ENCODE data around the gene CDK2. TPM values are rescaled to one million over a fixed set of nuclear protein-coding genes. Genes with fewer than 3 reads are reported as not detected.

CDK2 gene
- total and polyA plus RNA-seq, 4 donors, result 5.1 to 22.6 (median 8.0) TPM

DNA sequence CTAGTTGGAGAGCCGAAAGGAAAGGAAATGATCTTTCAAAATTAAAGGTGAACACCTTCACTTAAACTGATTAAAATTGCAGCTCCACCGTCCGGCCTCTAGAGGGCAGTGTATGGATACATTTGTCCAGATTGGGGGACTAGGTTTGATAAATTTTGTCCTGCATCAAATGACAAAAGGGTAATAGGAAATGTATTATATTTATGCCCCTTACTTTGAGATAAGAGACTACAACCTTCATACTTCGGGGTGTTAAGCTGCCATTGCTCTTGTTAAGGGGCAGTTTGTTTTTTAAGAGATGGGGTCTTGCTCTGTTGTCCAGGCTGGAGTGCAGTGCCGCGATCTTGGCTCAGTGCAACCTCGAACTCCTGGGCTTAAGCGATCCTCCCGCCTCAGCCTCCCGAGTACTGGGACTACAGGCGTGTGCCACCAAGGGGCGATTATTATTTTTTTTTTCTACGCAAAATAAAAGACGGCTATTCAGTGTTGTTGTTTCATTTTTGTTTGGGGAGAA lies 29.6 kb downstream of the CDK2 start:
- 16% methylated on average over 14 of the region's 14 CpGs for WGBS
- Histone ChIP-seq H3K27ac (ENCODE audit: low read depth in 1 of 2, low read length in 2 of 2) (peak overlapping the region; percentile 82 to 89), H3K4me1 (ENCODE audit: control insufficient read depth in 4 of 4, insufficient read depth in 4 of 4, low read length in 3 of 4) (peaks cover 4 to 35% (median 26%) of the 10 kb centered on the region in 4 donors), H3K4me3 (ENCODE audit: low read depth in 1 of 3, low read length in 3 of 3) (peak overlapping the region; percentile 58 to 92 (median 87)), H3K36me3 (ENCODE audit: control insufficient read depth in 4 of 4, insufficient read depth in 3 of 4, low read depth in 1 of 4, low read length in 3 of 4) (peaks cover 11 to 27% (median 24%) of the 10 kb centered on the region in 4 donors), H3K9me3 (ENCODE audit: control insufficient read depth in 4 of 4, low read length in 3 of 4) (no peaks in the 10 kb centered on the region), H3K27me3 (ENCODE audit: control insufficient read depth in 4 of 4, insufficient read depth in 4 of 4, low read length in 3 of 4) (no peaks in the 10 kb centered on the region), H3K9ac (ENCODE audit: low read depth in 1 of 2, low read length in 2 of 2) (peak overlapping the region; percentile 15 to 66)
- DNase-seq (ENCODE audit: low spot score), result peak; percentile 67
- TF ChIP-seq, protein P1, sequence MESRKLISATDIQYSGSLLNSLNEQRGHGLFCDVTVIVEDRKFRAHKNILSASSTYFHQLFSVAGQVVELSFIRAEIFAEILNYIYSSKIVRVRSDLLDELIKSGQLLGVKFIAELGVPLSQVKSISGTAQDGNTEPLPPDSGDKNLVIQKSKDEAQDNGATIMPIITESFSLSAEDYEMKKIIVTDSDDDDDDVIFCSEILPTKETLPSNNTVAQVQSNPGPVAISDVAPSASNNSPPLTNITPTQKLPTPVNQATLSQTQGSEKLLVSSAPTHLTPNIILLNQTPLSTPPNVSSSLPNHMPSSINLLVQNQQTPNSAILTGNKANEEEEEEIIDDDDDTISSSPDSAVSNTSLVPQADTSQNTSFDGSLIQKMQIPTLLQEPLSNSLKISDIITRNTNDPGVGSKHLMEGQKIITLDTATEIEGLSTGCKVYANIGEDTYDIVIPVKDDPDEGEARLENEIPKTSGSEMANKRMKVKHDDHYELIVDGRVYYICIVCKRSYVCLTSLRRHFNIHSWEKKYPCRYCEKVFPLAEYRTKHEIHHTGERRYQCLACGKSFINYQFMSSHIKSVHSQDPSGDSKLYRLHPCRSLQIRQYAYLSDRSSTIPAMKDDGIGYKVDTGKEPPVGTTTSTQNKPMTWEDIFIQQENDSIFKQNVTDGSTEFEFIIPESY (IDR thresholded peaks at IDR 0.05), result no peak
- TF ChIP-seq GABPA (IDR thresholded peaks at IDR 0.05 in 1 of 2, conservative IDR thresholded peaks at IDR 0.05 in 1 of 2) (no peak), RAD21 (IDR thresholded peaks at IDR 0.05) (peak; percentile 90 to 91)
- TF ChIP-seq, protein P2, sequence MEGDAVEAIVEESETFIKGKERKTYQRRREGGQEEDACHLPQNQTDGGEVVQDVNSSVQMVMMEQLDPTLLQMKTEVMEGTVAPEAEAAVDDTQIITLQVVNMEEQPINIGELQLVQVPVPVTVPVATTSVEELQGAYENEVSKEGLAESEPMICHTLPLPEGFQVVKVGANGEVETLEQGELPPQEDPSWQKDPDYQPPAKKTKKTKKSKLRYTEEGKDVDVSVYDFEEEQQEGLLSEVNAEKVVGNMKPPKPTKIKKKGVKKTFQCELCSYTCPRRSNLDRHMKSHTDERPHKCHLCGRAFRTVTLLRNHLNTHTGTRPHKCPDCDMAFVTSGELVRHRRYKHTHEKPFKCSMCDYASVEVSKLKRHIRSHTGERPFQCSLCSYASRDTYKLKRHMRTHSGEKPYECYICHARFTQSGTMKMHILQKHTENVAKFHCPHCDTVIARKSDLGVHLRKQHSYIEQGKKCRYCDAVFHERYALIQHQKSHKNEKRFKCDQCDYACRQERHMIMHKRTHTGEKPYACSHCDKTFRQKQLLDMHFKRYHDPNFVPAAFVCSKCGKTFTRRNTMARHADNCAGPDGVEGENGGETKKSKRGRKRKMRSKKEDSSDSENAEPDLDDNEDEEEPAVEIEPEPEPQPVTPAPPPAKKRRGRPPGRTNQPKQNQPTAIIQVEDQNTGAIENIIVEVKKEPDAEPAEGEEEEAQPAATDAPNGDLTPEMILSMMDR (IDR thresholded peaks at IDR 0.05; ENCODE audit: low read depth, low read length, missing input control), result peak; percentile 92
- TF ChIP-seq, protein P3, sequence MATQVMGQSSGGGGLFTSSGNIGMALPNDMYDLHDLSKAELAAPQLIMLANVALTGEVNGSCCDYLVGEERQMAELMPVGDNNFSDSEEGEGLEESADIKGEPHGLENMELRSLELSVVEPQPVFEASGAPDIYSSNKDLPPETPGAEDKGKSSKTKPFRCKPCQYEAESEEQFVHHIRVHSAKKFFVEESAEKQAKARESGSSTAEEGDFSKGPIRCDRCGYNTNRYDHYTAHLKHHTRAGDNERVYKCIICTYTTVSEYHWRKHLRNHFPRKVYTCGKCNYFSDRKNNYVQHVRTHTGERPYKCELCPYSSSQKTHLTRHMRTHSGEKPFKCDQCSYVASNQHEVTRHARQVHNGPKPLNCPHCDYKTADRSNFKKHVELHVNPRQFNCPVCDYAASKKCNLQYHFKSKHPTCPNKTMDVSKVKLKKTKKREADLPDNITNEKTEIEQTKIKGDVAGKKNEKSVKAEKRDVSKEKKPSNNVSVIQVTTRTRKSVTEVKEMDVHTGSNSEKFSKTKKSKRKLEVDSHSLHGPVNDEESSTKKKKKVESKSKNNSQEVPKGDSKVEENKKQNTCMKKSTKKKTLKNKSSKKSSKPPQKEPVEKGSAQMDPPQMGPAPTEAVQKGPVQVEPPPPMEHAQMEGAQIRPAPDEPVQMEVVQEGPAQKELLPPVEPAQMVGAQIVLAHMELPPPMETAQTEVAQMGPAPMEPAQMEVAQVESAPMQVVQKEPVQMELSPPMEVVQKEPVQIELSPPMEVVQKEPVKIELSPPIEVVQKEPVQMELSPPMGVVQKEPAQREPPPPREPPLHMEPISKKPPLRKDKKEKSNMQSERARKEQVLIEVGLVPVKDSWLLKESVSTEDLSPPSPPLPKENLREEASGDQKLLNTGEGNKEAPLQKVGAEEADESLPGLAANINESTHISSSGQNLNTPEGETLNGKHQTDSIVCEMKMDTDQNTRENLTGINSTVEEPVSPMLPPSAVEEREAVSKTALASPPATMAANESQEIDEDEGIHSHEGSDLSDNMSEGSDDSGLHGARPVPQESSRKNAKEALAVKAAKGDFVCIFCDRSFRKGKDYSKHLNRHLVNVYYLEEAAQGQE (IDR thresholded peaks at IDR 0.05), result no peak

DNA sequence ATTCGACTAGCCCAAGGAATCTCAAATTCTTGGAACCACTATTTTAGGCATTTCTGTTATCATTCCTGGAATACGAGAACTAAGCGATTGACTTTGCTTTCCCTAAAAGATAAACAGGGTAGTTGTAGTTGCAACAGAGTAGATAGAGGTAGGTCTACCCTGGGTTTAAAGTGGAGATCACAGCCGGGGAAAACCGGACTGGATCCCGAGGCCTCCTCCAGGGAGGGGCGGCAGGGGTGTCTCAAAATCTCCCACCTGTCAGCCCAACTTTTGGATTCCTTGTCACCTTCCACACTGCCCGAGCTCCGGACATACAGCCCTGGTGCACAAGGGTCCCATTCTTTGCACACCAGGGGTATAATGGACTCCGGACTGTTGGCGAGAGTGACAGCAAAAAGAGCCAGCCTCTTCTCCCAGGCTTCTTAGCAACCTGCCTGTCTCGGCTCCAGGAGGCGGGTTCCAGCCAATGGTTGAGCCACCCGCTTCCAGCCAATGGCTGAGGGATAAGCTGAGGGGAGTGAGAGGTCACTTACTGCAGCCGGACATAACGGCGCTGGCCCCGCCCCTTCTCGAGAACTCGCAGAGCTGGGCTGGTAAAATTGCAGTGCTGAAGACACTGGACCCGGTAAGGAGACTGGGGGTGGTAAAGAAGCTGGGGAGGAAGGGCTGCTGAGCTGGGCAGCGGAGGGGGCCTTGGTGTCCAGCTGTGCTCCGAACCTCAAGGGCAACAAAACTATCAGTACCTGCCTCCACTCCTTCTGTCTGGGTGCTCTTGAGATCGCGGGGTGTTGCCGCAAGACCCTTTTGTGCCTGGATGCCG lies 30.3 kb downstream of the CDK2 start, which contains the start of gene SUOX:
Gene SUOX, plus strand, starts transcription at position 562 of the 820 bp plus-strand sequence. CDS start 4,946 bp downstream, outside the sequence.
- peak within 1 kb of the TSS; percentile 34 to 78 for H3K9ac ChIP-seq (ENCODE audit: low read depth in 1 of 2, low read length in 2 of 2)
- 1% methylated on average over 27 of the region's 27 CpGs for WGBS
- H3K27ac ChIP-seq (ENCODE audit: low read depth in 1 of 2, low read length in 2 of 2), result peak within 1 kb of the TSS; percentile 82 to 89
- H3K36me3 ChIP-seq (ENCODE audit: control insufficient read depth in 4 of 4, insufficient read depth in 3 of 4, low read depth in 1 of 4, low read length in 3 of 4), result peaks cover 8 to 23% (median 21%) of the 10 kb centered on the region in 4 donors
- peak within 1 kb of the TSS; percentile 58 to 92 (median 87) for H3K4me3 ChIP-seq (ENCODE audit: low read depth in 1 of 3, low read length in 3 of 3)
- H3K9me3 ChIP-seq (ENCODE audit: control insufficient read depth in 4 of 4, low read length in 3 of 4), result no peaks in the 10 kb centered on the region
- peak; percentile 89 for DNase-seq (ENCODE audit: low spot score)
- peaks cover 5 to 42% (median 33%) of the 10 kb centered on the region in 4 donors for H3K4me1 ChIP-seq (ENCODE audit: control insufficient read depth in 4 of 4, insufficient read depth in 4 of 4, low read length in 3 of 4)
- H3K27me3 ChIP-seq (ENCODE audit: control insufficient read depth in 4 of 4, insufficient read depth in 4 of 4, low read length in 3 of 4), result no peaks in the 10 kb centered on the region
- TF ChIP-seq EGR1 (IDR thresholded peaks at IDR 0.05; ENCODE audit: low read depth in 2 of 2) (no peak), RAD21 (IDR thresholded peaks at IDR 0.05) (peak; percentile 39 to 66), FOXA1 (IDR thresholded peaks at IDR 0.05) (peak; percentile 33), SP1 (IDR thresholded peaks at IDR 0.05) (peak; percentile 90), RXRA (IDR thresholded peaks at IDR 0.05) (peak; percentile 69 to 71), NR2F2 (IDR thresholded peaks at IDR 0.05) (peak; percentile 81), FOXA2 (IDR thresholded peaks at IDR 0.05) (no peak), HNF4G (IDR thresholded peaks at IDR 0.05) (peak; percentile 82)
- TF ChIP-seq, protein P1 (IDR thresholded peaks at IDR 0.05), result no peak
- TF ChIP-seq, protein P2 (IDR thresholded peaks at IDR 0.05; ENCODE audit: low read depth, low read length, missing input control), result no peak
- TF ChIP-seq, protein P4, sequence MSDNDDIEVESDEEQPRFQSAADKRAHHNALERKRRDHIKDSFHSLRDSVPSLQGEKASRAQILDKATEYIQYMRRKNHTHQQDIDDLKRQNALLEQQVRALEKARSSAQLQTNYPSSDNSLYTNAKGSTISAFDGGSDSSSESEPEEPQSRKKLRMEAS (IDR thresholded peaks at IDR 0.05), result no peak
